CD4-positive, alpha-beta T cell treated with Interferon alpha-2 for 1 hour (primary cell): Measurements from ENCODE around the gene HSPA9.
"Not testable (repeated sequence)": the region's sequence is repeated elsewhere in the genome, so short reads cannot be mapped to it uniquely, and the experiment has no call there.

Experiments
- DNase-seq, 2 donors: peaks; one replicate each; pipeline ENCODE4 v3.0.0-alpha.2; 2020 to 2022

The HSPA9 gene

GRCh38 chr5:138528208-138528607 is 47.0 kb downstream of the HSPA9 start:
- DNase-seq: no peak

DNA sequence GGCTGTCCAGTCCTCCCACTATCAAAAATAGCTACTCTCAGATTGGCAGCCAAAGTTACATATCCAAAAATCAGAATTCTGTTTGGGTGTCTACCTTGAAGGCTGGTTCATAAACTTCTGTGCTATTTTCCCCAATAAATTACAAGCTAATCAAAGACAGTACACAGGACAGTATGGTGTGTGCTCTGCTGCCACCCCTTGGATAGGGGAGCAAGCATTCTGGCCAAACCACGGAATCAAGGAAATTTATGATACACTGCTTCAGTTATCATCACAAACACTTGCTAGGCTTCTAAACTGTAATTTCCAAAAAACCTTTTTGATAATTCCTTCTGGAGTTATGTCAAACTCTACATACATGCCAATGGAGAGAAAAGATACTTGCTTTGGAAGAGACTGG is 48.0 kb downstream of the HSPA9 start:
- DNase-seq: no peak

DNA sequence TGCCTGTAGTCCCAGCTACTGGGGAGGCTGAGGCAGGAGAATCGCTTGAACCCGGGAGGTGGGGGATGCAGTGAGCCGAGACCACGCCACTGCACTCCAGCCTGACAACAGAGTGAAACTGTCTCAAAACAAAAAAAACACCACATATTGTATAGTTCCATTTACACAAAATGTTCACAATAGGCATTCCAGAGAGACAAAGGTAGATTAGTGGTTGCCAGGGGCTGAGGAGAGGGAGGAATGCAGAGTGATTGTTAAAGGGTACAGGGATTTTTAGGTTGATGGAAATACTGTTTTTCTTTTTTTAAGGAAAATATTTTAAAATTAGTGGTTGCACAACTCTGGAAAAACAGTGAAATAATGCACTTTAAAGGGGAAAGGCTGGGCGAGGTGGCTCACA is 51.8 kb downstream of the HSPA9 start:
- DNase-seq: no peak

DNA sequence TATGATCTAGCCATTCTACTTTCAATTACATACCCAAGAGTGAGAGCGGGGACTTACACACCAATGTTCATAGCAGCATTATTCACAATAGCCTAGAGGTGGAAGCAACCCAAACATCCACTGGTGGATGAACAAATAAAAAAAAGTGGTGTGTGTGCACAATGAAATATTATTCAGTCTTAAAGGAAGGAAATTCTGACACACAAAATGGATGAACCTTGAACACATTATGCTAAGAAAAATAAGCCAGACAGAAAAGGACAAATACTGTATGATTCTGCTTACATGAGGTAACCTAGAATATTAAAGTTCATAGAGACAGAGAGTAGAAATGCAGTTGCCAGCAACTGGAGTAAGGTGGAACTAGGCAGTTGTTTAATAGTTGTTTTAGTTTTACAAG is 54.2 kb downstream of the HSPA9 start:
- no peak for DNase-seq

DNA sequence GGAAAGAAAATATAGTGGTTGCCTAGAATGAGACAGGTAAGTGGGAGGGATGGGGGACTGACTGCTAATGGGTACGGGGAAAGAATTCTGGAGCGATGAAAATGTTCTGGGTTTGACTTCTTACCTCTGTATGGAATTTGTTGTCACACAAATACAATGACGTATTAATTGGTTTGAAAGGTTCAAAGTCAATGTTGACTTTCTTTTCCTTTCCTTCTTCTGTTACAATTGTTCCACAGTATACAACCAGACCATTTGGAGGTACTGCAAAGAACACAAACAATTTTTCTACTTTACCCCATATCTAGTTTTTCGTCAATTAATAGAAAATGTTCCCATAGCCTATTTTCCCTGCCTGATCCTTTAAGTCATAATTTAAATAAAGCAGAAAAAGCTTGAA is 57.8 kb downstream of the HSPA9 start:
- DNase-seq: no peak

DNA sequence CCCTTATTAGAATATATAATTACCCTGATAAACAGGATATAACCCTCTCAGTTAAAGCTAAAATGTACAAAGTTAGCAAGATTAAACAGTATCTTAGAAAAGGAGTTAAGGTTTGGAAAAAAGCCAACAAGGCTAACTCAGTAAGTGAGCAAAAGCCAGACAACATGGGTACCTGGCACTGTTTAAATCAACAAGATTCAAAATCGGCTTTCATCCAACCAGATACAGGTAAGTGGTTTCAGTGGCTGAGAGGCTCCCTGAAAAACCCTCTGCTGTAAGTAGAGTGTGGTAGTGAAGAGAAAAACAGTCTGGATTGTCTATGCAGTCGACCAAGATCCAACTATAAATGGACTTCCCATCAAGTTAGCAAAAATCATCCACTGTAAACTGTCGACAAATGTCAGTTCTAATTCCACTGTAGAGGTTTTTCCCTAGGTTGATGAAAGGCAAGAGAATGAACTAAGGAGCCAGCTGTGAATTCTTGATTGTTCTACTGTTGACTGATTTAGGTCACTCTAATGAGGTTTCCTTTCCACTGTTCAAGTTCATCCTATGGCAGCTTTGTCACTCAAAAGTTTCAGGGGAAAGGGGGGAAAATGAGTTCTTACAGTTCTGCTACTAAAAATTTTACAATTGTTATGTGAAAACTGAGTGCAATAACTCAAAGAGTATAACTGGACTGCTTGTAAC is 59.5 kb downstream of the HSPA9 start:
- no peak for DNase-seq

- no peak for DNase-seq
These were observed 61.2 kb downstream of the HSPA9 start for GRCh38 chr5:138514021-138514420.

- DNase-seq: no peak
These were observed 66.2 kb downstream of the HSPA9 start for GRCh38 chr5:138508958-138509357.

GRCh38 chr5:138507485-138507884 is 67.7 kb downstream of the HSPA9 start:
- DNase-seq: not testable (repeated sequence)

- DNase-seq: no peak
These were observed 68.6 kb downstream of the HSPA9 start for GRCh38 chr5:138506370-138507306.

DNA sequence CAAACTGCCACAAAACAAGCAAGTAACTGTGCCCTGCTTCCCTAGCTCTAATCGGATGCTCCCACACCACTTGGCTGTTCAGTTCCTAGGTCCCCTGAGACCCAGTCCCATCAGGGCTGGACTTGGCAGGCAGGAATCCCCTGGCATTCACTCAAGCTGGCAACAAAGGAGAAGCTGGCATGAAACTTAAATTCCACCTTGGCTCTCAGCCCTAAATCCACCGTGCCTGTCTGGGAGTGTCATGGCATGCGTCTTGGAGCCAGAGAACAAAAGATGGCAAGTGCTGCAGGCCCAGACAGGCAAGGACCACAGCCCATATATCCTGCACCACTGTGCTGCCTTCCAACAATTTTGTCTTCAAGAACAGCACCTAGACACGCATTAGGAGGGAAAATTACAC is 70.4 kb downstream of the HSPA9 start:
- no peak for DNase-seq
